ENCODE measurements around the gene PROM1.

DNA sequence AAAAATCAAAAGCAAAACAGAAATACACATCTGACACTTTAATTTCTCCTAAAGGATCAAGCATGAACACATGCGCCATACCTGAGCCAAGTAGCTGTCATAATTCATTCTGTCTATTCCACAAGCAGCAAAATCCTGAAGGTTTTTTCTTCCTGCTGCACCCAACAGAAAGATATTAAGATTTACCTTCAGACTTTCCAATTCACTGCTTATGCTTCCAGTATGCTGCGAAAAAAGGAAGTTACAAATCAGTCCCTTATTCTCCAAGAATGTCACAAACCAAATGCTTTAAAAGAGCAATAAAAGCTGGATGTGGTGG, 91.7 kb downstream of the PROM1 start:
- TF ChIP-seq, protein P1, sequence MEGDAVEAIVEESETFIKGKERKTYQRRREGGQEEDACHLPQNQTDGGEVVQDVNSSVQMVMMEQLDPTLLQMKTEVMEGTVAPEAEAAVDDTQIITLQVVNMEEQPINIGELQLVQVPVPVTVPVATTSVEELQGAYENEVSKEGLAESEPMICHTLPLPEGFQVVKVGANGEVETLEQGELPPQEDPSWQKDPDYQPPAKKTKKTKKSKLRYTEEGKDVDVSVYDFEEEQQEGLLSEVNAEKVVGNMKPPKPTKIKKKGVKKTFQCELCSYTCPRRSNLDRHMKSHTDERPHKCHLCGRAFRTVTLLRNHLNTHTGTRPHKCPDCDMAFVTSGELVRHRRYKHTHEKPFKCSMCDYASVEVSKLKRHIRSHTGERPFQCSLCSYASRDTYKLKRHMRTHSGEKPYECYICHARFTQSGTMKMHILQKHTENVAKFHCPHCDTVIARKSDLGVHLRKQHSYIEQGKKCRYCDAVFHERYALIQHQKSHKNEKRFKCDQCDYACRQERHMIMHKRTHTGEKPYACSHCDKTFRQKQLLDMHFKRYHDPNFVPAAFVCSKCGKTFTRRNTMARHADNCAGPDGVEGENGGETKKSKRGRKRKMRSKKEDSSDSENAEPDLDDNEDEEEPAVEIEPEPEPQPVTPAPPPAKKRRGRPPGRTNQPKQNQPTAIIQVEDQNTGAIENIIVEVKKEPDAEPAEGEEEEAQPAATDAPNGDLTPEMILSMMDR (IDR thresholded peaks at IDR 0.05; ENCODE audit: insufficient read depth, low read length, poor library complexity, severe bottlenecking), result no peak
- TF ChIP-seq EZH2phosphoT487 (conservative IDR thresholded peaks at IDR 0.05; ENCODE audit: low read length), result no peak
